Tibial nerve (tissue), 4 donors: ENCODE data around the gene LONP1. TPM values are rescaled to one million over a fixed set of nuclear protein-coding genes. Genes with fewer than 3 reads are reported as not detected.
A peak's percentile ranks its signal among the peaks of the same experiment; 100 is the strongest.

Experiments used
- DNase-seq, 2 donors: peaks; one replicate each; pipeline ENCODE4 v3.0.0-alpha.2; 2019; ENCODE audit warnings: low spot score in 2 of 2
- H3K27ac ChIP-seq, 4 donors: fragments of 200-600 bp; sonication (generic) in 3 of 4; one replicate each; pipeline ENCODE4 v1.5.1; 2017 to 2019; ENCODE audit warnings: mild to moderate bottlenecking in 1 of 4
- H3K27me3 ChIP-seq, 2 donors: fragments of 200-600 bp; sonication (generic) in 1 of 2; one replicate each; pipeline versions ENCODE4 v1.5.1 to v1.6.0; 2017 to 2019
- H3K36me3 ChIP-seq, 3 donors: fragments of 200-600 bp; sonication (generic); one replicate each; pipeline ENCODE4 v1.5.1; 2018 to 2019
- H3K4me1 ChIP-seq, 4 donors: fragments of 200-600 bp; sonication (generic) in 3 of 4; one replicate each; pipeline ENCODE4 v1.5.1; 2017 to 2019
- H3K4me3 ChIP-seq, 4 donors: fragments of 200-600 bp; sonication (generic) in 3 of 4; one replicate each; pipeline ENCODE4 v1.5.1; 2017 to 2019; ENCODE audit warnings: mild to moderate bottlenecking in 1 of 4, moderate library complexity in 1 of 4
- H3K9me3 ChIP-seq, 4 donors: fragments of 200-600 bp; sonication (generic) in 3 of 4; one replicate each; pipeline ENCODE4 v1.5.1; 2017 to 2019
- CTCF ChIP-seq, 5 experiments: fragments of 200-600 bp in 3 of 5; fragments of 450-650 bp in 2 of 5; sonication (generic) in 3 of 5; IDR thresholded peaks; one replicate each; pipeline ENCODE4 v1.5.1; 2016 to 2019; ENCODE audit warnings: antibody characterized with exemption in 5 of 5, mild to moderate bottlenecking in 3 of 5, moderate library complexity in 2 of 5
- EP300 ChIP-seq, 2 donors: sonication (generic); formaldehyde crosslinking; IDR thresholded peaks; one replicate each; pipeline ENCODE4 v1.6.1; 2017; ENCODE audit warnings: antibody characterized with exemption in 2 of 2, mild to moderate bottlenecking in 1 of 2
- POLR2A ChIP-seq, 2 donors: fragments of 450-650 bp; IDR thresholded peaks; one replicate each; pipeline ENCODE4 v1.6.1; 2017; ENCODE audit warnings: antibody characterized with exemption in 2 of 2, mild to moderate bottlenecking in 2 of 2, moderate library complexity in 2 of 2
- WGBS, 2 donors: methylation state at CpG; one replicate each; pipeline ENCODE4 v1.1.5; 2018; 5-methylcytosine and 5-hydroxymethylcytosine counted together
- total RNA-seq, 4 donors: library from RNA; depleted of rRNA; stranded (reverse); fragments of >200 nt; gene quantifications; one replicate each; pipeline ENCODE4 v1.1.0, GENCODE V29; 2016

The LONP1 gene
- total RNA-seq, 4 donors from 2014 or later: 107 to 116 (median 110) TPM

DNA sequence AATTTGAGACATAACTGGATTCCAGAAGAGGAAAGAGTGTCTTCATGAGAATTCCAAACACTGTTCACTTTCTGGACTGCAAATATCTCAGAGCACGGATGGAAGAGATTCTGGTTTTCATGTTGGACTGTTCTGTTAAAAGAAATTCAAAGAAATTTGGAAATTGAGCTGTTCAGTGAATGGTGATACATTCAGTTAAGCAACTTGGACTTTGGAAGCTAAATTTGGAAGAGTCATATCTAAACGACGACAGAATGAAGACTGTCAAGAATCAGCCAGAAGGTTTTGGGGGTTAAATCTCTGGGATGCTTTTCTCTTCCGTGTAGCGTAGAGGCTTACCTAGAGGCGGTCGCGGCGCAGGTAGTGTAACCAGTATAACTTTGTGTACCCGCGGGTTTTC, 71.5 kb downstream of the LONP1 start:
- no peaks in the 10 kb centered on the region for H3K9me3 ChIP-seq
- WGBS, 2 donors: 92 to 95% methylated on average over 11 of the region's 11 CpGs
- no peak for TF ChIP-seq CTCF (IDR thresholded peaks at IDR 0.05)
- no peak for TF ChIP-seq POLR2A (IDR thresholded peaks at IDR 0.05)
- TF ChIP-seq EP300 (IDR thresholded peaks at IDR 0.05): no peak
- no peak overlapping the region for H3K27ac ChIP-seq
- no peaks in the 10 kb centered on the region for H3K27me3 ChIP-seq
- DNase-seq: no peak
- no peak overlapping the region for H3K4me3 ChIP-seq
- H3K4me1 ChIP-seq: no peaks in the 10 kb centered on the region
- peaks cover 5 to 90% (median 39%) of the 10 kb centered on the region in 3 donors for H3K36me3 ChIP-seq

DNA sequence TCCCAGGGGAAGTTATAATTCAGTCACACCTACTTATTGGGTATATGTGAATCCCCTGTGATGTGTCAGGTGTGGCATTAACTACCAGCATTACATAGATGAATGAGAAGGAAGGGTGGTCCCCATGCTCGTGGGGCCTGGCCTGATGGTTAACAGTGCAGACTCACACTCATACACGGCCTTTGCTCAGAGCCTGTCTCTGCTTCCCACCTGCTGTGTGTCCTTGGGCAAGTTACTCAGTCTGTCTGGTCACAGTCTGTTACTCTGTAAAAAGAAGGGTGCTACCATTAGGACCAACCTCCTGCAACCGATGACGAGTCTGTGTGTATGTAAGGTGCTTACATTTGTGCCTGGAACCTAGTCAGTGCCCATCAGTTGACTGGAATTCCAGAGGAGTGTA, 73.2 kb downstream of the LONP1 start:
- H3K4me1 ChIP-seq: peaks cover 0 to 5% (median 0%) of the 10 kb centered on the region in 4 donors
- no peak for DNase-seq
- H3K4me3 ChIP-seq: no peak overlapping the region
- H3K9me3 ChIP-seq: no peaks in the 10 kb centered on the region
- peaks cover 5 to 89% (median 29%) of the 10 kb centered on the region in 3 donors for H3K36me3 ChIP-seq
- no peaks in the 10 kb centered on the region for H3K27me3 ChIP-seq
- WGBS, 2 donors: 80 to 84% methylated on average over 3 to 4 of the region's 4 CpGs
- no peak overlapping the region for H3K27ac ChIP-seq
- no peak for TF ChIP-seq POLR2A (IDR thresholded peaks at IDR 0.05)
- no peak for TF ChIP-seq CTCF (IDR thresholded peaks at IDR 0.05)
- TF ChIP-seq EP300 (IDR thresholded peaks at IDR 0.05): no peak

DNA sequence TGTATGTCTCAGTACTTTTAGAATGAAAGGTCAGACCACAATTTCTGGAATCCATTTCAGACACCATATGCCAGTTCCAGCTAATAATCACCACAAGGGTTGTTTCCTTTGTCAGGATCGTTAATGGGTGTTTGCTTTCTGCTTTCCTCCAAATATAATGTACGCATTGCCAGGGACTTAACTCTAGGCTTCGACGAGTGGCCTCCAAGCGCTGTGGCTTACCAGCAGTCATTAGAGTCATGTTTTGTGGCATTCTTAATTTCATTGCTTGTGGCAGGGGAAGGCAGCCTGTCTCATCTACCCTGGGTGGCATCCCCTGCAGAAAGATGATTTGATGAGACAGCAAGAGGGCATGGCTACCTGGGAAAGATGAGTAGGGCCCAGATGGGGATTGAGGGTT, 74.5 kb downstream of the LONP1 start:
- Histone ChIP-seq H3K27ac (no peak overlapping the region), H3K4me3 (no peak overlapping the region), H3K9me3 (no peaks in the 10 kb centered on the region), H3K36me3 (peaks cover under 1 to 78% (median 20%) of the 10 kb centered on the region in 3 donors), H3K27me3 (no peaks in the 10 kb centered on the region), H3K4me1 (peaks cover 0 to 5% (median 0%) of the 10 kb centered on the region in 4 donors)
- 90 to 91% methylated on average over 5 of the region's 5 CpGs for WGBS, 2 donors
- no peak for DNase-seq
- TF ChIP-seq POLR2A (IDR thresholded peaks at IDR 0.05): no peak
- TF ChIP-seq CTCF (IDR thresholded peaks at IDR 0.05): no peak
- TF ChIP-seq EP300 (IDR thresholded peaks at IDR 0.05): no peak

DNA sequence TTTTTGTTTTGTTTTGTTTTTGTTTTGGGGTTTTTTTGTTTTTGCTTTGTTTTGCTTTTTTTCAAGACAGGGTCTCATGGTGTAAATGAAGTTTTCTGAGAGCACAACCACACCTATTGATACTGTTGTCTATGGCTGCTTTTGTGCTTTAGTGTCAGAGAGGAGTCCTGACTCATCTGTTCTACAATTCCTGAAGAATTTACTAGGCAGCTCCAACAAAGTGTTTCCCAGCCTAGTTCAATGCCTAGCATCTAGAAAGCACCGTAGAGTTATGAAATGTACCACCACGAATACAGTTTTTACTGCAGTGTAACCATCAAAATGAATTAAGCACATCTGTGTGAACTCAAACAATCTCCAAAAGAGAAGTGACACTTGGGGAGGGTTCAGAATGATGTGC, 75.9 kb downstream of the LONP1 start:
- Histone ChIP-seq H3K9me3 (no peaks in the 10 kb centered on the region), H3K4me1 (peaks cover 0 to 5% (median 0%) of the 10 kb centered on the region in 4 donors), H3K27me3 (no peaks in the 10 kb centered on the region), H3K27ac (no peak overlapping the region), H3K4me3 (no peak overlapping the region), H3K36me3 (peaks cover 0 to 68% (median 15%) of the 10 kb centered on the region in 3 donors)
- DNase-seq: no peak
- TF ChIP-seq CTCF (IDR thresholded peaks at IDR 0.05) (no peak), POLR2A (IDR thresholded peaks at IDR 0.05) (no peak), EP300 (IDR thresholded peaks at IDR 0.05) (no peak)
- WGBS, 2 donors: 83 to 92% methylated on average over 2 of the region's 2 CpGs

DNA sequence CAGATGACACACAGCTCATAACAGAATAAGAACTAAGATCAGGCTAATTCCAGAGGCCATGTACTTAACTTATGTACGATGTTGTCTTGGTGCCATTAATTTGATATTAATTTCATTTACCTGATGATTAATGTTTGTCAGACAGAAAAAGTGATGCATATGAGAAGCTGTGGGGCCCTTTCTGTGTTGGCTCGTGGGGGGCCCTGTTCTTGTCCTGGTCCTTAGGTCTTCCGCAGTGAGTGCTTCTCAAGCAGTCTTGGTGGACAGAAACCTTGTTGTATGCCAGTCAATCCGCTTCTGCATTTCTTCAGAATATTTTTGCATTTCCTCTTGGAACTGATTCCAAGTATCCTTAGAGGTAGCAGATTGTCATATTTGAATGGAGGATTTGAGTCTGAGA, 76.9 kb downstream of the LONP1 start:
- H3K27ac ChIP-seq: peak overlapping the region in 1 of 4 donors; percentile 42
- DNase-seq: no peak
- H3K9me3 ChIP-seq: no peaks in the 10 kb centered on the region
- peaks cover 0 to 9% (median 0%) of the 10 kb centered on the region in 4 donors for H3K4me1 ChIP-seq
- no peaks in the 10 kb centered on the region for H3K27me3 ChIP-seq
- H3K4me3 ChIP-seq: no peak overlapping the region
- WGBS, 2 donors: 91 to 93% methylated on average over 4 of the region's 4 CpGs
- H3K36me3 ChIP-seq: peaks cover 0 to 62% (median 15%) of the 10 kb centered on the region in 3 donors
- TF ChIP-seq POLR2A (IDR thresholded peaks at IDR 0.05): no peak
- no peak for TF ChIP-seq EP300 (IDR thresholded peaks at IDR 0.05)
- no peak for TF ChIP-seq CTCF (IDR thresholded peaks at IDR 0.05)
